H1 (cell line): ENCODE measurements around the gene PLSCR3. TPM values are rescaled to one million over a fixed set of nuclear protein-coding genes. Genes with fewer than 3 reads are reported as not detected.

Experiments
- CTCF ChIA-PET: fragments of 300-600 bp; sonication (Branson Sonifier 250); formaldehyde crosslinking; loops from one replicate; lab custom pipeline; 2021; ENCODE audit not compliant: partially characterized antibody; lab: Charles Lee
- POLR2A ChIA-PET: fragments of 300-600 bp; sonication (Branson Sonifier 250); formaldehyde crosslinking; loops from one replicate; lab custom pipeline; 2021; ENCODE audit warnings: inconsistent platforms; ENCODE audit not compliant: partially characterized antibody; lab: Charles Lee
- DNase-seq, 2 experiments: peaks; one replicate each; pipeline versions ENCODE4 v3.0.0 to v3.0.0-alpha.2; 2010 to 2022; ENCODE audit warnings: low spot score in 2 of 2, low read depth in 1 of 2, mixed read lengths in 1 of 2
- FAIRE-seq: peaks from 2 replicates; lab custom pipeline; 2011; peaks lifted over from hg19 to GRCh38; lab: Jason Lieb, UNC
- H2AFZ ChIP-seq: 2 replicates; pipeline ENCODE4 v1.8.1; 2012; ENCODE audit warnings: low read length, inconsistent platforms
- H2AK5ac ChIP-seq: 2 replicates; pipeline ENCODE4 v1.6.1; 2013; ENCODE audit warnings: low read depth, low read length
- H2BK120ac ChIP-seq: replicated peaks from 2 replicates; pipeline ENCODE3; 2013; ENCODE audit warnings: low read depth, low read length, inconsistent platforms
- H2BK12ac ChIP-seq: 2 replicates; pipeline ENCODE4 v1.6.1; 2013; ENCODE audit warnings: low read depth, low read length
- H2BK15ac ChIP-seq: 2 replicates; pipeline ENCODE4 v1.6.1; 2013; ENCODE audit warnings: low read length
- H2BK20ac ChIP-seq: 2 replicates; pipeline ENCODE4 v1.6.1; 2013; ENCODE audit warnings: low read length
- H2BK5ac ChIP-seq: 2 replicates; pipeline ENCODE4 v1.6.1; 2013; ENCODE audit warnings: low read depth, low read length
- H3K14ac ChIP-seq: 2 replicates; pipeline ENCODE4 v1.6.1; 2013; ENCODE audit warnings: inconsistent platforms; ENCODE audit not compliant: insufficient read length
- H3K18ac ChIP-seq: 2 replicates; pipeline ENCODE4 v1.6.1; 2013; ENCODE audit warnings: low read length; ENCODE audit errors: extremely low read depth
- H3K23ac ChIP-seq: 2 replicates; pipeline ENCODE4 v1.6.1; 2013; ENCODE audit warnings: inconsistent platforms; ENCODE audit not compliant: insufficient read length
- H3K23me2 ChIP-seq: 2 replicates; pipeline ENCODE4 v1.6.1; 2013; ENCODE audit warnings: low read depth, low read length
- H3K27ac ChIP-seq: 2 replicates; pipeline ENCODE4 v1.6.1; 2011; ENCODE audit warnings: low read depth, low read length, inconsistent platforms
- H3K27me3 ChIP-seq, 4 experiments: replicated peaks in 1 of 4; 1 replicate in 1 of 4; 2 replicates in 3 of 4; pipeline versions ENCODE4 v1.6.1 to v1.8.1; 2011 to 2013; ENCODE audit warnings: low read length in 3 of 4, mild to moderate bottlenecking in 3 of 4, inconsistent platforms in 2 of 4, mixed read lengths in 2 of 4, moderate library complexity in 1 of 4; ENCODE audit not compliant: control insufficient read depth in 3 of 4, insufficient read depth in 3 of 4; ENCODE audit errors: extremely low read depth in 1 of 4
- H3K36me3 ChIP-seq, 4 experiments: 2 replicates each; pipeline versions ENCODE4 v1.6.1 to v1.8.1; 2011 to 2013; ENCODE audit warnings: mild to moderate bottlenecking in 4 of 4, low read length in 3 of 4, moderate library complexity in 2 of 4, control low read depth in 1 of 4, inconsistent platforms in 1 of 4; ENCODE audit not compliant: insufficient read depth in 4 of 4, control insufficient read depth in 2 of 4
- H3K4ac ChIP-seq: replicated peaks from 2 replicates; pipeline ENCODE3; 2013; ENCODE audit warnings: low read length, low read depth, mixed read lengths, inconsistent platforms; ENCODE audit not compliant: insufficient read length
- H3K4me1 ChIP-seq, 4 experiments: replicated peaks in 1 of 4; 1 replicate in 1 of 4; 2 replicates in 3 of 4; pipeline versions ENCODE4 v1.6.1 to v1.8.1; 2011 to 2013; ENCODE audit warnings: low read length in 3 of 4, inconsistent platforms in 2 of 4, mixed read lengths in 1 of 4; ENCODE audit not compliant: insufficient read depth in 4 of 4, control insufficient read depth in 3 of 4
- H3K4me2 ChIP-seq, 2 experiments: 2 replicates each; pipeline versions ENCODE4 v1.6.1 to v1.8.1; 2011 to 2013; ENCODE audit warnings: low read depth in 2 of 2, low read length in 2 of 2, control low read depth in 1 of 2, inconsistent platforms in 1 of 2, mild to moderate bottlenecking in 1 of 2; ENCODE audit not compliant: insufficient read depth in 1 of 2
- H3K4me3 ChIP-seq, 4 experiments: fragments of 200-600, 300-600 bp in 1 of 4; sonication (generic), shearing (Covaris generic), sonication (Bioruptor Twin) in 1 of 4; 2 replicates each; pipeline versions ENCODE4 v1.5.1 to v1.8.1; 2011 to 2016; ENCODE audit warnings: low read length in 4 of 4, low read depth in 3 of 4, control low read depth in 2 of 4, inconsistent platforms in 2 of 4, mild to moderate bottlenecking in 2 of 4, mixed read lengths in 1 of 4, moderate library complexity in 1 of 4; ENCODE audit not compliant: insufficient read depth in 2 of 4; ENCODE audit errors: extremely low read depth in 1 of 4
- H3K56ac ChIP-seq: replicated peaks from 2 replicates; pipeline ENCODE3; 2013; ENCODE audit warnings: low read depth, mild to moderate bottlenecking, mixed read lengths, low read length, inconsistent platforms; ENCODE audit not compliant: insufficient read length
- H3K79me1 ChIP-seq: 2 replicates; pipeline ENCODE4 v1.6.1; 2013; ENCODE audit warnings: low read depth, low read length, control low read depth
- H3K79me2 ChIP-seq, 2 experiments: 2 replicates each; pipeline versions ENCODE4 v1.6.1 to v1.8.1; 2012 to 2013; ENCODE audit warnings: low read length in 2 of 2, mild to moderate bottlenecking in 2 of 2, inconsistent platforms in 1 of 2; ENCODE audit not compliant: insufficient read depth in 2 of 2, control insufficient read depth in 1 of 2
- H3K9ac ChIP-seq, 4 experiments: replicated peaks in 1 of 4; 1 replicate in 1 of 4; 2 replicates in 3 of 4; pipeline versions ENCODE4 v1.6.1 to v1.8.1; 2011 to 2013; ENCODE audit warnings: low read depth in 3 of 4, low read length in 3 of 4, control low read depth in 2 of 4, mild to moderate bottlenecking in 2 of 4, moderate library complexity in 2 of 4, inconsistent platforms in 1 of 4; ENCODE audit errors: extremely low read depth in 1 of 4
- H3K9me3 ChIP-seq, 2 experiments: 2 replicates each; pipeline versions ENCODE4 v1.6.1 to v1.8.1; 2012 to 2013; ENCODE audit warnings: mild to moderate bottlenecking in 2 of 2, moderate library complexity in 2 of 2, control low read depth in 1 of 2, inconsistent platforms in 1 of 2, low read depth in 1 of 2, low read length in 1 of 2, mixed read lengths in 1 of 2; ENCODE audit not compliant: insufficient read depth in 2 of 2
- H4K20me1 ChIP-seq, 2 experiments: replicated peaks in 1 of 2; 2 replicates each; pipeline versions ENCODE3 to v1.8.1; 2011 to 2013; ENCODE audit warnings: inconsistent platforms in 2 of 2, low read length in 2 of 2, mild to moderate bottlenecking in 1 of 2; ENCODE audit not compliant: insufficient read depth in 2 of 2, control insufficient read depth in 1 of 2
- H4K5ac ChIP-seq: 2 replicates; pipeline ENCODE4 v1.6.1; 2013; ENCODE audit warnings: low read length, low read depth, mixed read lengths, inconsistent platforms; ENCODE audit not compliant: insufficient read length
- H4K8ac ChIP-seq: 2 replicates; pipeline ENCODE4 v1.8.0; 2013; ENCODE audit warnings: mild to moderate bottlenecking, moderate library complexity, low read length, inconsistent platforms; ENCODE audit not compliant: insufficient read depth; ENCODE audit errors: extremely low read depth
- H4K91ac ChIP-seq: replicated peaks from 2 replicates; pipeline ENCODE3; 2013; ENCODE audit warnings: low read length, mixed read lengths, inconsistent platforms; ENCODE audit not compliant: insufficient read length
- BCL11A ChIP-seq, 2 experiments: IDR thresholded peaks; one replicate each; pipeline ENCODE4 v1.6.1; 2011; ENCODE audit warnings: low read depth in 2 of 2, low read length in 2 of 2, mild to moderate bottlenecking in 2 of 2
- CBX5 ChIP-seq: fragments of 300-800, 300-1000 bp; sonication (generic); IDR thresholded peaks from 2 replicates; pipeline ENCODE4 v1.7.1; 2016; ENCODE audit warnings: antibody characterized with exemption, low read length, low read depth
- CBX8 ChIP-seq: fragments of 300-800, 300-1000 bp; sonication (generic); IDR thresholded peaks from 2 replicates; pipeline ENCODE4 v1.7.1; 2016; ENCODE audit warnings: low read depth, low read length, borderline replicate concordance
- CREB1 ChIP-seq: IDR thresholded peaks from 2 replicates; pipeline ENCODE4 v1.6.1; 2012; ENCODE audit warnings: inconsistent platforms
- FOSL1 ChIP-seq: IDR thresholded peaks from 2 replicates; pipeline ENCODE4 v1.6.1; 2011; ENCODE audit warnings: mild to moderate bottlenecking, low read depth, low read length, moderate library complexity; ENCODE audit not compliant: insufficient read depth
- GABPA ChIP-seq: IDR thresholded peaks from 2 replicates; pipeline ENCODE4 v1.6.1; 2011; ENCODE audit warnings: mild to moderate bottlenecking, low read length, moderate library complexity, borderline replicate concordance; ENCODE audit not compliant: insufficient read depth
- GTF2F1 ChIP-seq: IDR thresholded peaks from 2 replicates; pipeline ENCODE4 v1.6.1; 2012; ENCODE audit warnings: low read depth, low read length, improper control_type of control experiment, borderline replicate concordance
- HDAC6 ChIP-seq: IDR thresholded peaks from one replicate; pipeline ENCODE4 v1.7.1; 2012; ENCODE audit warnings: low read depth, mild to moderate bottlenecking, inconsistent platforms, low read length, moderate library complexity
- JUND ChIP-seq: IDR thresholded peaks from 2 replicates; pipeline ENCODE4 v1.6.1; 2011; ENCODE audit warnings: mild to moderate bottlenecking, improper control_type of control experiment, low read length
- KDM4A ChIP-seq: IDR thresholded peaks from one replicate; pipeline ENCODE4 v1.7.1; 2012; ENCODE audit warnings: low read depth, mild to moderate bottlenecking, moderate library complexity, low read length, inconsistent platforms; ENCODE audit not compliant: severe bottlenecking
- MAFK ChIP-seq: IDR thresholded peaks from 2 replicates; pipeline ENCODE4 v1.6.1; 2012; ENCODE audit warnings: low read depth, mild to moderate bottlenecking, improper control_type of control experiment, low read length
- RXRA ChIP-seq: IDR thresholded peaks from 2 replicates; pipeline ENCODE4 v1.6.1; 2011; ENCODE audit warnings: low read depth, mild to moderate bottlenecking, low read length, moderate library complexity; ENCODE audit not compliant: insufficient read depth
- SIN3A ChIP-seq, 2 experiments: IDR thresholded peaks in 1 of 2; conservative IDR thresholded peaks in 1 of 2; 2 replicates each; pipeline ENCODE4 v1.6.1; 2011 to 2012; ENCODE audit warnings: low read length in 2 of 2, improper control_type of control experiment in 1 of 2, low read depth in 1 of 2, mild to moderate bottlenecking in 1 of 2
- SP2 ChIP-seq: IDR thresholded peaks from 2 replicates; pipeline ENCODE4 v1.6.1; 2012; ENCODE audit warnings: mild to moderate bottlenecking, low read length, inconsistent platforms
- SP4 ChIP-seq: IDR thresholded peaks from 2 replicates; pipeline ENCODE4 v1.6.1; 2012; ENCODE audit warnings: low read length, inconsistent platforms
- WGBS, 2 experiments: shearing (Covaris generic) in 1 of 2; methylation state at CpG; one replicate each; pipeline versions ENCODE4 v1.1.6 to v1.1.7; 2013 to 2015; ENCODE audit warnings: low lambda C conversion rate in 2 of 2, mixed read lengths in 2 of 2, inconsistent platforms in 1 of 2, low coverage in 1 of 2, missing lambda C conversion rate in 1 of 2; ENCODE audit not compliant: insufficient replicate concordance in 2 of 2, insufficient coverage in 1 of 2, insufficient read length in 1 of 2; ENCODE audit errors: extremely low coverage in 1 of 2, missing lambda C conversion rate in 1 of 2; 5-methylcytosine and 5-hydroxymethylcytosine counted together
- polyA plus RNA-seq, 7 experiments: library from polyadenylated mRNA; depleted of rRNA in 3 of 7; stranded (reverse) in 5 of 7; unstranded in 2 of 7; fragments of >200 nt in 5 of 7; fragments of 200-250 nt in 2 of 7; gene quantifications; 1 replicate in 5 of 7; 2 replicates in 1 of 7; 4 replicates in 1 of 7; pipeline versions ENCODE4 v1.2.1 to v1.2.3, GENCODE V29; 2011 to 2013; ENCODE audit warnings: missing spikeins in 2 of 7, mixed read lengths in 2 of 7
- total RNA-seq: library from RNA; stranded (reverse); fragmentation: NEBNext Ultra II Directional; extraction: Animal tissue kit (Norgen Biotek cat#: 25700); gene quantifications from 2 replicates; pipeline ENCODE4 v1.2.1, GENCODE V29; 2021

PLSCR3 gene
- total and polyA plus RNA-seq, 2 of the 8 experiments (the other 6 are each of a cell fraction or from before 2014, with no cell fraction given), result 36.1 to 38.7 TPM

GRCh38 chr17:7411427-7411750 lies 17.1 kb upstream of the PLSCR3 start:
- H3K56ac ChIP-seq, result no peak overlapping the region
- no peak overlapping the region for H4K5ac ChIP-seq
- no peak overlapping the region for H2BK12ac ChIP-seq
- TF ChIP-seq CREB1 (no peak), GTF2F1 (no peak), JUND (no peak), SIN3A (conservative IDR thresholded peaks at IDR 0.05 in 1 of 2, IDR thresholded peaks at IDR 0.05 in 1 of 2; ENCODE audit: low read depth in 1 of 2, low read length in 2 of 2) (no peak), BCL11A (IDR thresholded peaks at IDR 0.05; ENCODE audit: low read depth in 2 of 2, low read length in 2 of 2) (no peak), CBX5 (no peak), CBX8 (no peak), GABPA (no peak), HDAC6 (no peak), MAFK (no peak), SP4 (no peak), FOSL1 (no peak), RXRA (no peak), SP2 (no peak), KDM4A (no peak)
- TF ChIP-seq, all 59 proteins: peak for 0
- Histone ChIP-seq H3K9me3 (no peaks in the 10 kb centered on the region), H3K14ac (no peak overlapping the region), H3K79me2 (peaks cover 0 to 5% of the 10 kb centered on the region in 2 experiments; a peak in 1 of 4 replicates), H3K4me3 (no peak overlapping the region), H2AK5ac (no peak overlapping the region), H2BK15ac (no peak overlapping the region), H3K9ac (no peak overlapping the region), H3K4me1 (peaks cover 0 to 14% (median 10%) of the 10 kb centered on the region in 4 experiments; a peak in 5 of 7 replicates), H4K8ac (no peak overlapping the region), H2BK120ac (no peak overlapping the region), H3K4ac (no peak overlapping the region), H3K27ac (no peak overlapping the region), H3K23ac (no peak overlapping the region), H3K18ac (no peak overlapping the region), H3K79me1 (0 out of 2 replicates have a peak, but pooled peaks cover 2% of the 10 kb centered on the region), H2BK20ac (no peak overlapping the region), H2BK5ac (no peak overlapping the region), H3K23me2 (peaks cover 4% of the 10 kb centered on the region; the same call in 1 of the 2 replicates), H4K91ac (no peak overlapping the region), H2AFZ (no peak overlapping the region), H3K4me2 (no peak overlapping the region), H3K36me3 (peaks cover 2 to 36% (median 22%) of the 10 kb centered on the region in 4 experiments; a peak in 6 of 8 replicates), H3K27me3 (no peaks in the 10 kb centered on the region), H4K20me1 (peaks cover 2 to 20% of the 10 kb centered on the region in 2 experiments)
- WGBS, 2 experiments, result 93% methylated on average over 4 of the region's 8 CpGs; no CpG with 5 or more reads in 1 of the 2 experiments
- POLR2A ChIA-PET, result interaction anchor here (1.0 to 1.6 kb wide), 6 partner anchors 9 to 75 kb away, joined by 3 to 4 read pairs (median 4); partner anchors contain the start of gene ACAP1
- CTCF ChIA-PET, result interaction anchor here (1.0 to 1.6 kb wide), 4 partner anchors 11 to 75 kb away, joined by 3 to 4 read pairs (median 4); no protein-coding TSS in a partner anchor
- DNase-seq (no peak), FAIRE-seq (no peak)
